Small intestine (tissue), 7 donors: ENCODE measurements around the gene ELMO1. TPM values are rescaled to one million over a fixed set of nuclear protein-coding genes. Genes with fewer than 3 reads are reported as not detected.

ENCODE experiments used
- DNase-seq, 2 donors: peaks; one replicate each; pipeline versions ENCODE4 v3.0.0 to v3.0.0-alpha.2; 2013
- FAIRE-seq: peaks from 2 replicates; lab custom pipeline; 2012; peaks lifted over from hg19 to GRCh38; lab: Jason Lieb, UNC
- H3K27ac ChIP-seq, 3 donors: one replicate each; pipeline ENCODE4 v1.5.1; 2013; ENCODE audit warnings: low read length in 2 of 3, mild to moderate bottlenecking in 2 of 3, control low read depth in 1 of 3, inconsistent platforms in 1 of 3, low read depth in 1 of 3, moderate library complexity in 1 of 3
- H3K27me3 ChIP-seq, 3 donors: one replicate each; pipeline ENCODE4 v1.6.1; 2013; ENCODE audit warnings: low read length in 3 of 3, inconsistent platforms in 1 of 3; ENCODE audit not compliant: control insufficient read depth in 3 of 3, insufficient read depth in 3 of 3
- H3K36me3 ChIP-seq, 3 donors: one replicate each; pipeline ENCODE4 v1.6.1; 2013; ENCODE audit warnings: low read length in 3 of 3, inconsistent platforms in 1 of 3, low read depth in 1 of 3, mild to moderate bottlenecking in 1 of 3, moderate library complexity in 1 of 3; ENCODE audit not compliant: control insufficient read depth in 3 of 3, insufficient read depth in 2 of 3
- H3K4me1 ChIP-seq, 3 donors: one replicate each; pipeline ENCODE4 v1.6.1; 2013; ENCODE audit warnings: low read length in 2 of 3, inconsistent platforms in 1 of 3, low read depth in 1 of 3, mild to moderate bottlenecking in 1 of 3, moderate library complexity in 1 of 3; ENCODE audit not compliant: control insufficient read depth in 3 of 3, insufficient read depth in 2 of 3
- H3K4me3 ChIP-seq, 3 donors: one replicate each; pipeline ENCODE4 v1.5.1; 2013; ENCODE audit warnings: low read length in 3 of 3, control low read depth in 1 of 3, inconsistent platforms in 1 of 3, low read depth in 1 of 3, mild to moderate bottlenecking in 1 of 3, moderate library complexity in 1 of 3
- H3K9me3 ChIP-seq, 2 donors: one replicate each; pipeline ENCODE4 v1.6.1; 2013; ENCODE audit warnings: low read depth in 1 of 2, low read length in 1 of 2; ENCODE audit not compliant: control insufficient read depth in 2 of 2, insufficient read depth in 1 of 2
- WGBS, 3 donors: extraction: QIAGEN DNeasy Blood & Tissue Kit; methylation state at CpG; one replicate each; pipeline ENCODE4 v1.1.7; 2013; 5-methylcytosine and 5-hydroxymethylcytosine counted together
- polyA plus RNA-seq, 4 donors: library from polyadenylated mRNA; stranded (reverse) in 3 of 4; unstranded in 1 of 4; fragments of 200-250 nt in 3 of 4; fragments of 120-200 nt in 1 of 4; gene quantifications; one replicate each; pipeline versions ENCODE4 v1.2.1 to v1.2.3, GENCODE V29; 2013
- donor health status: healthy with polysubstance abuse.
- donor health status: control.
- donor health status: control.
- donor health status: Bipolar disorder and iron deficiency.
- donor health status: healthy.

Gene ELMO1
- polyA plus RNA-seq, 4 donors, result 1.8 to 9.3 (median 7.3) TPM

- Histone ChIP-seq H3K27me3 (no peaks in the 10 kb centered on the region), H3K27ac (no peak overlapping the region), H3K4me1 (peaks cover 0 to 2% (median 0%) of the 10 kb centered on the region in 3 donors), H3K9me3 (peaks cover 0 to 35% of the 10 kb centered on the region in 2 donors), H3K4me3 (no peak overlapping the region), H3K36me3 (no peaks in the 10 kb centered on the region)
- 79 to 84% (median 83%) methylated on average over 4 of the region's 4 CpGs for WGBS, 3 donors
- no peak for FAIRE-seq
- no peak for DNase-seq
These were observed 506.1 kb downstream of the ELMO1 start for GRCh38 chr7:36942541-36942940.

DNA sequence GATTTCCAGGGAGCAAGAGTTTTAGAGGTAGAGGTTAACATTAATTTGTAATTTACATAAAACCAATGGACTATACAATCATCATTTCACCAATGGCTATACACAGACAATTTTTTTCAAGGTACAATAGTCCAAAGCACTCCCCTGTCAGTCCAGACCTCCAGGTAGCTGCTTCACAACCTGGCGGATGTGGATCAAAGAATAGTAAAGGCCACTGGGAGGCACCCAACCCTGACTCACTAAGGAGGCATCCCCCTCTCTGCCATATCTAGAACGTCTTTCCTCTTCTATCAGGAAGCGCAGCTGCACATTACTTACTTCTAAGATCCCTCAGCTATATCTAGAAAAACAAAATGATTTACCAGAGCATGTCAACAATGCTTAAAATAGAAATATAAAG is 506.6 kb downstream of the ELMO1 start:
- Histone ChIP-seq H3K9me3 (peaks cover 0 to 37% of the 10 kb centered on the region in 2 donors), H3K27ac (no peak overlapping the region), H3K4me1 (no peaks in the 10 kb centered on the region), H3K4me3 (no peak overlapping the region), H3K36me3 (no peaks in the 10 kb centered on the region), H3K27me3 (no peaks in the 10 kb centered on the region)
- WGBS, 3 donors, result 46 to 78% (median 47%) methylated on average over 3 of the region's 3 CpGs
- DNase-seq, result no peak
- no peak for FAIRE-seq

DNA sequence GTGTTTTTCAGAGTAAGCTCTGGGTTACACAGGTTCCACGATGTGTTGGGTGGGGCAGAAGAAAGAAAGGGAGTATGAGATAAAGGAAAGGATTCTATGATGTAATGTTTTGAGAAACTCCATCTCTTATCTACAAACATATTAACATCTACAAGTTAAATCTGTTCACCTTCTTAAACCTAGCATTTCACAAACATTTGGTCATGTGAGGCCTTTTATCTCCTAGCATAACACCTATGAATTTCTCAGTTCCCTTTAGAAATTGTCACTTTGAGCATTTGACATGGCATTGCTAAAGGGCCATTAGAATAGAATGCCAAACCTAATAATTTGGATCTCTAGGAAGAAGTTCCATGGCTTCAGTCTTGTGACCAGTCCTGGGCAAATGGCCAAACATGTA is 507.3 kb downstream of the ELMO1 start:
- 29 to 45% (median 41%) methylated on average over 1 of the region's 1 CpG for WGBS, 3 donors
- Histone ChIP-seq H3K36me3 (no peaks in the 10 kb centered on the region), H3K4me1 (no peaks in the 10 kb centered on the region), H3K9me3 (peaks cover 0 to 42% of the 10 kb centered on the region in 2 donors), H3K27ac (no peak overlapping the region), H3K4me3 (no peak overlapping the region), H3K27me3 (no peaks in the 10 kb centered on the region)
- no peak for DNase-seq
- FAIRE-seq, result no peak

DNA sequence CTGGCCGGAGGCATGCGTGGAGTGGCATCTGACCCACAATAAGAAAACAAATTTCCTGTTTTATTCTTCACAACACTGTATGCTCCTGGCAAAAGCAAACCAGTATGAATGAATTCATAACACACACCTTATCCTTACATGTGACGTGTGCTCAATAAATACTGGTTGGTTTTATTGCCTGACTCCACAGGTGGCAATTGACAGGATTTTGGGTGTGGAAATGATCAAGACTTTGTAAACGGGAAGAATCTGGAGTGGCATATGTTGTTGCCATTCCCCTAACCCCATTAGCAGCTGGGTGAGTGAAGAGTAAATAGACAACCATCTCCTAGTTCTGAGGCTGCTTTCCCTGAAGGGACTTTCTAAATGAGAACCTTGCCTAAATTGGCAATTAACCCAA is 508.8 kb downstream of the ELMO1 start:
- H3K4me1 ChIP-seq, result no peaks in the 10 kb centered on the region
- no peak for FAIRE-seq
- peaks cover 0 to 58% of the 10 kb centered on the region in 2 donors for H3K9me3 ChIP-seq
- no peaks in the 10 kb centered on the region for H3K36me3 ChIP-seq
- H3K27ac ChIP-seq, result no peak overlapping the region
- no peak overlapping the region for H3K4me3 ChIP-seq
- DNase-seq, result peak in 1 of 2 donors; percentile 32
- no peaks in the 10 kb centered on the region for H3K27me3 ChIP-seq
- 64 to 78% (median 74%) methylated on average over 4 of the region's 4 CpGs for WGBS, 3 donors

DNA sequence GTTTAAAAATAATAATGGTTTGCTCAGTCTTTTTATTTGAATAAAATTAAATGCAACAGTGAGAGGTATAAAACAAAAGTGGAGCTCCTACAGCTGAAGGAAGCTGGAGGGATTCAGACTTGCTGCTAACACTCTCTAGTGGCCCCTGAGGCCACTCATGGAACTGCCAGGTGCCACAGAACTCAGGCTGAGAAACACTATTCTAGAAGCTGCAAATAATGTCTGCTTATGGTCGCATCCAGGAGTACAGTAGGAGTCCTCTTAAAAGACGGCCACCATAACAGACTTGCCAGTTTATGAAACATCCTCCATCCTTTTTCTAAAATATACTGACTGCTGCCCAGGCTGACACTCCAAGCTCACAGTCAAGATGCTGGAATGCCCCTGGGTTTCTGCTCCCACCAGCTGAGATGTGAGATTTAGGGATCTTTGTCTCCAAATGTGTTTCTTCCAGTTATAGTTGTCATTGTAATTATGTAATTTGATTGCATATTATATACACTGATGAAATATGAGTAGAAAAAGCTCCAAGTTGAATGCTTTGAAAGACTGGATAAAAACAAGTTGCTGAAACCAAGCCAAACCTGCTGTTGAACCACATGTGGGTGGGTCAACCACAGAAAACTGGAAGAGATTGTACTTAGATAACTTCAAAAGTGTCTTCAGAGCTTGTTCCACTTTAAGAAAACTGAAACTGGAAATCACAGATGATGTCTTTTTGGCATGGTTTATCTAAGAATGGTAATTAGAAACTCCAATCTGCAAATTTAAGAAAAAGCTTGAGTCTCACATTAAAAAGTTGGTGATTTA is 510.7 kb downstream of the ELMO1 start:
- H3K27me3 ChIP-seq, result no peaks in the 10 kb centered on the region
- DNase-seq, result peak in 1 of 2 donors; percentile 22
- no peak for FAIRE-seq
- WGBS, 3 donors, result 88 to 93% (median 89%) methylated on average over 2 of the region's 2 CpGs
- no peaks in the 10 kb centered on the region for H3K4me1 ChIP-seq
- H3K27ac ChIP-seq, result no peak overlapping the region
- H3K4me3 ChIP-seq, result no peak overlapping the region
- no peaks in the 10 kb centered on the region for H3K36me3 ChIP-seq
- peaks cover 0 to 71% of the 10 kb centered on the region in 2 donors for H3K9me3 ChIP-seq

GRCh38 chr7:36931892-36932291 is 516.8 kb downstream of the ELMO1 start:
- FAIRE-seq (no peak), DNase-seq (no peak)
- Histone ChIP-seq H3K9me3 (peaks cover 0 to 33% of the 10 kb centered on the region in 2 donors), H3K4me1 (peaks cover 0 to 5% (median 0%) of the 10 kb centered on the region in 3 donors), H3K36me3 (no peaks in the 10 kb centered on the region), H3K27ac (no peak overlapping the region), H3K4me3 (no peak overlapping the region), H3K27me3 (no peaks in the 10 kb centered on the region)
- 97 to 98% (median 97%) methylated on average over 1 of the region's 1 CpG for WGBS, 3 donors

- 87 to 97% (median 91%) methylated on average over 4 of the region's 4 CpGs for whole genome bisulfite sequencing, 3 donors
- H3K27me3 ChIP-seq, result no peaks in the 10 kb centered on the region
These were observed 518.9 kb downstream of the ELMO1 start for GRCh38 chr7:36929791-36930190.

GRCh38 chr7:36928718-36929117 is 519.9 kb downstream of the ELMO1 start:
- Histone ChIP-seq H3K36me3 (no peaks in the 10 kb centered on the region), H3K4me1 (peaks cover 0 to 22% (median 4%) of the 10 kb centered on the region in 3 donors), H3K4me3 (no peak overlapping the region), H3K27me3 (no peaks in the 10 kb centered on the region), H3K9me3 (peaks cover 0 to 4% of the 10 kb centered on the region in 2 donors), H3K27ac (no peak overlapping the region)
- FAIRE-seq (no peak), DNase-seq (no peak)
- 88 to 95% (median 90%) methylated on average over 2 of the region's 2 CpGs for WGBS, 3 donors

More at GRCh38 chr7:36929791-36930190, 518.9 kb downstream of the ELMO1 start:
- DNase-seq (no peak), FAIRE-seq (no peak)
- Histone ChIP-seq H3K36me3 (no peaks in the 10 kb centered on the region), H3K4me1 (peaks cover 0 to 14% (median 3%) of the 10 kb centered on the region in 3 donors), H3K27ac (no peak overlapping the region), H3K9me3 (peaks cover 0 to 13% of the 10 kb centered on the region in 2 donors), H3K4me3 (no peak overlapping the region)
